Erythroblast (primary cell): Measurements from ENCODE around the gene SOX2.

Experiments
- GATA1 ChIP-seq: IDR thresholded peaks from 2 replicates; pipeline ENCODE4 v1.6.1; 2011; ENCODE audit warnings: low read depth, mild to moderate bottlenecking, control low read depth, low read length, moderate library complexity
- POLR2A ChIP-seq: IDR thresholded peaks from 2 replicates; pipeline ENCODE4 v1.6.1; 2011; ENCODE audit warnings: mild to moderate bottlenecking, low read length

GRCh38 chr3:181689546-181689945 is 22.2 kb upstream of the SOX2 start:
- TF ChIP-seq POLR2A (no peak), GATA1 (no peak)
